HCT116 (cell line): ENCODE measurements around the gene KRTDAP. TPM values are rescaled to one million over a fixed set of nuclear protein-coding genes. Genes with fewer than 3 reads are reported as not detected.

Experiments
- ATAC-seq: fragments of 200-7000 bp; cut with Tn5 transposase; 2 replicates; pipeline ENCODE4 v1.9.1; 2020; ENCODE audit warnings: mild to moderate bottlenecking, moderate library complexity
- BruUV-seq: library from RNA; stranded (reverse); fragments of 400-500 nt; replicated peaks from 2 replicates; lab custom pipeline; 2021; lab: Mats Ljungman, UMichigan
- CTCF ChIA-PET: fragments of 300-600 bp; sonication (Branson Sonifier 250); formaldehyde crosslinking; loops from one replicate; lab custom pipeline; 2021; ENCODE audit warnings: antibody characterized with exemption; lab: Charles Lee
- POLR2A ChIA-PET: fragments of 300-600, 350-600 bp; sonication (Branson Sonifier 250); formaldehyde crosslinking; loops from one replicate; lab custom pipeline; 2021; ENCODE audit warnings: antibody characterized with exemption; lab: Charles Lee
- RAD21 ChIA-PET, 2 experiments: fragments of 300-600 bp; sonication (Branson Sonifier 250); formaldehyde crosslinking; loops; one replicate each; lab custom pipeline; 2023; ENCODE audit warnings: low total read pairs in 2 of 2; ENCODE audit not compliant: uncharacterized antibody in 2 of 2, unreplicated experiment in 2 of 2, low non-redundant PET in 1 of 2; lab: Charles Lee
- DNase-seq: peaks from one replicate; pipeline ENCODE4 v3.0.0-alpha.2; 2010; ENCODE audit warnings: low read depth, low spot score
- H2AFZ ChIP-seq: fragments of 200-600 bp; shearing (Covaris generic), sonication (generic); 2 replicates; pipeline ENCODE4 v1.6.1; 2017; ENCODE audit warnings: low read depth, mixed run types, mixed read lengths, antibody characterized with exemption, low read length; ENCODE audit not compliant: poor library complexity, severe bottlenecking
- H3K27ac ChIP-seq: 2 replicates; pipeline ENCODE4 v1.5.1; 2012; ENCODE audit warnings: low read depth, low read length
- H3K27me3 ChIP-seq: fragments of 200-600 bp; sonication (generic); 2 replicates; pipeline ENCODE4 v1.6.1; 2016; ENCODE audit warnings: mixed run types, low read length, mixed read lengths; ENCODE audit not compliant: insufficient read depth
- H3K36me3 ChIP-seq, 2 experiments: fragments of 200-500 bp in 1 of 2; fragments of 200-600 bp in 1 of 2; sonication (Bioruptor generic) in 1 of 2; sonication (generic) in 1 of 2; 2 replicates each; pipeline versions ENCODE4 v1.5.1 to v1.6.1; 2014 to 2016; ENCODE audit warnings: low read length in 2 of 2, inconsistent platforms in 1 of 2, mixed read lengths in 1 of 2, mixed run types in 1 of 2; ENCODE audit not compliant: insufficient read depth in 2 of 2, control insufficient read depth in 1 of 2
- H3K4me1 ChIP-seq, 2 experiments: fragments of 200-600 bp in 1 of 2; sonication (generic) in 1 of 2; 2 replicates each; pipeline versions ENCODE4 v1.5.1 to v1.6.1; 2012 to 2017; ENCODE audit warnings: low read length in 2 of 2, inconsistent platforms in 1 of 2, mild to moderate bottlenecking in 1 of 2, mixed read lengths in 1 of 2, mixed run types in 1 of 2, moderate library complexity in 1 of 2; ENCODE audit not compliant: insufficient read depth in 2 of 2, control insufficient read depth in 1 of 2
- H3K4me2 ChIP-seq: fragments of 200-600 bp; sonication (generic); 2 replicates; pipeline ENCODE4 v1.6.1; 2017; ENCODE audit warnings: mixed run types, low read length, mixed read lengths
- H3K4me3 ChIP-seq, 2 experiments: fragments of 200-600 bp in 1 of 2; sonication (generic) in 1 of 2; replicated peaks in 1 of 2; 2 replicates each; pipeline ENCODE4 v1.5.1; 2011 to 2016; ENCODE audit warnings: low read length in 2 of 2, control low read depth in 1 of 2, low read depth in 1 of 2, mild to moderate bottlenecking in 1 of 2, mixed read lengths in 1 of 2, mixed run types in 1 of 2
- H3K79me2 ChIP-seq: fragments of 200-600 bp; sonication (generic); 2 replicates; pipeline ENCODE4 v1.6.1; 2017; ENCODE audit warnings: mild to moderate bottlenecking, mixed run types, low read length, moderate library complexity, mixed read lengths; ENCODE audit not compliant: insufficient read depth
- H3K9ac ChIP-seq: fragments of 200-600 bp; sonication (generic); 2 replicates; pipeline ENCODE4 v1.6.1; 2016; ENCODE audit warnings: low read length, mixed read lengths
- H3K9me2 ChIP-seq: fragments of 200-600 bp; sonication (generic), shearing (Covaris generic); 2 replicates; pipeline ENCODE4 v1.6.1; 2017; ENCODE audit warnings: mixed run types, mild to moderate bottlenecking, moderate library complexity; ENCODE audit not compliant: insufficient read depth
- H3K9me3 ChIP-seq, 2 experiments: fragments of 200-500 bp in 1 of 2; fragments of 200-600 bp in 1 of 2; sonication (Bioruptor generic) in 1 of 2; sonication (generic) in 1 of 2; 2 replicates each; pipeline ENCODE4 v1.6.1; 2014 to 2017; ENCODE audit warnings: low read length in 2 of 2, mixed read lengths in 2 of 2, inconsistent platforms in 1 of 2, low read depth in 1 of 2, mild to moderate bottlenecking in 1 of 2, mixed run types in 1 of 2, moderate library complexity in 1 of 2; ENCODE audit not compliant: control insufficient read depth in 1 of 2, insufficient read depth in 1 of 2
- H4K20me1 ChIP-seq: fragments of 200-600 bp; sonication (generic), shearing (Covaris generic); 2 replicates; pipeline ENCODE4 v1.6.1; 2017; ENCODE audit warnings: mixed run types, mild to moderate bottlenecking, moderate library complexity; ENCODE audit not compliant: insufficient read depth
- CTCF ChIP-seq, 3 experiments: fragments of 200-600 bp in 1 of 3; sonication (generic) in 1 of 3; IDR thresholded peaks in 2 of 3; conservative IDR thresholded peaks in 1 of 3; 2 replicates each; pipeline ENCODE4 v1.5.1; 2012 to 2017; ENCODE audit warnings: low read depth in 2 of 3, low read length in 2 of 3, antibody characterized with exemption in 1 of 3, borderline replicate concordance in 1 of 3, control low read depth in 1 of 3, mild to moderate bottlenecking in 1 of 3, mixed read lengths in 1 of 3, mixed run types in 1 of 3, moderate library complexity in 1 of 3; ENCODE audit not compliant: insufficient read depth in 1 of 3
- EGR1 ChIP-seq: IDR thresholded peaks from 2 replicates; pipeline ENCODE4 v1.6.1; 2012; ENCODE audit warnings: low read depth
- ELF1 ChIP-seq: IDR thresholded peaks from 2 replicates; pipeline ENCODE4 v1.6.1; 2012; ENCODE audit warnings: low read depth, borderline replicate concordance
- EZH2 ChIP-seq: fragments of 200-600 bp; sonication (generic); IDR thresholded peaks from 2 replicates; pipeline ENCODE4 v1.6.1; 2017; ENCODE audit warnings: antibody characterized with exemption, mixed run types
- MAX ChIP-seq: IDR thresholded peaks from 2 replicates; pipeline ENCODE4 v1.6.1; 2012
- RAD21 ChIP-seq: IDR thresholded peaks from 2 replicates; pipeline ENCODE4 v1.6.1; 2012; ENCODE audit warnings: low read depth, mild to moderate bottlenecking
- SIN3A ChIP-seq: IDR thresholded peaks from 2 replicates; pipeline ENCODE4 v1.6.1; 2012; ENCODE audit warnings: low read depth
- SP1 ChIP-seq: IDR thresholded peaks from 2 replicates; pipeline ENCODE4 v1.6.1; 2012; ENCODE audit warnings: low read depth
- SRF ChIP-seq: IDR thresholded peaks from 2 replicates; pipeline ENCODE4 v1.6.1; 2012; ENCODE audit warnings: low read depth
- TCF7L2 ChIP-seq: IDR thresholded peaks from 2 replicates; pipeline ENCODE4 v1.7.0; 2011; ENCODE audit warnings: borderline replicate concordance, inconsistent platforms; ENCODE audit not compliant: insufficient read depth, insufficient read length; ENCODE audit errors: extremely low read depth
- ZBTB33 ChIP-seq: IDR thresholded peaks from 2 replicates; pipeline ENCODE4 v1.6.1; 2011; ENCODE audit warnings: mild to moderate bottlenecking, low read length, moderate library complexity; ENCODE audit not compliant: insufficient replicate concordance; ENCODE audit errors: extremely low read depth
- ZFX ChIP-seq: fragments of 450-650 bp; IDR thresholded peaks from 2 replicates; pipeline ENCODE4 v1.6.1; 2017
- ZNF274 ChIP-seq: fragments of 200-500 bp; sonication (Bioruptor generic); IDR thresholded peaks from 2 replicates; pipeline ENCODE4 v1.6.1; 2014; ENCODE audit warnings: mild to moderate bottlenecking, low read depth, low read length, inconsistent platforms
- intact Hi-C: fragments of 100-400 bp; cut with micrococcal nuclease; formaldehyde crosslinking; loops from 2 replicates; pipeline ENCODE4 v1.10.0; 2022
- total RNA-seq: library from RNA; stranded (reverse); gene quantifications from one replicate; pipeline ENCODE4 v1.2.1, GENCODE V29; 2021; ENCODE audit not compliant: unreplicated experiment
- TF ChIP-seq, protein P1 (sequence below): IDR thresholded peaks from 2 replicates; pipeline ENCODE4 v1.6.1; 2012

The KRTDAP gene
- total RNA-seq, 1 experiment from 2014 or later, result 0.74 TPM

DNA sequence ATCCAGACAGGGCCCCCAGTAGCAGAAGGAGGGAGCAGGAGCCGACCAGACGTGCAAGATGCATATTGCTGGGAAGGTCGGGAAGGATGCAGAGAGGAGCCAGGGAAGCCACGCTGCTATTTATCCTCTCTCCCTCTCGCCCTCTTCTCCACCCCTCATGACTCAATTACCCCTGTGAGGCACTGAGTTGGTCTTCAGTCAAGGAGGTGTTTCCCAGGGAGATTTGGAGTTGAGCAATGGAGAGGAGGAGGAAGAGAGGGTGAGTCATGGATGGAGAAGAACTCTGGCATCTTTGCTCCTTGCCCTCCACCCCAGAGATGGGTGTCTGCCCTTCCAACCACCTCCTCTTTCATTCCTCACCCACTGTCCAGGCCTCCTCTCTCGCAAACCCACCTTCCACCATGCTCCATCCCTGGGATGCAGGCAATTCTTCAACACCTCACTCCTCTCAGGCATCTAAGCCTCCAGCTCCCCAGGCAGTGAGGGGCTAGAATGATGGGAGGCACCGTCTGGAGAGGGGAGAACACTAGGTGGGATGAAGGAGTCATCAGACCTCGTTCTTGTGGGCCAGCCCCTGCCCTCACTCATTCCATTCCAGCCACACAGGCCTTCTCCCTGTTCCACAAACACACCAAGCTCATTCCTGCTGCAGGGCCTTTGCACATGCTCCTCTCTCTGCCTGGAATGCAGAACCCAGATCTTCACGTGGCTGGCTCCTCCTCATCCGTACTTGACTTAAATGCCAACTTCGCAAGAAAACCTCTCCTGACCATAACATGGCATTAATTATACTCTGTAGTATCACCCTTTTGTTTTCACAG lies 38.2 kb upstream of the KRTDAP start, which contains the start of gene SBSN (continued):
- no peak for TF ChIP-seq CTCF (IDR thresholded peaks at IDR 0.05 in 2 of 3, conservative IDR thresholded peaks at IDR 0.05 in 1 of 3; ENCODE audit: borderline replicate concordance in 1 of 3, insufficient read depth in 1 of 3, low read depth in 2 of 3, low read length in 2 of 3)
- TF ChIP-seq RAD21, result no peak
- TF ChIP-seq ZFX, result no peak
- TF ChIP-seq, protein P1, sequence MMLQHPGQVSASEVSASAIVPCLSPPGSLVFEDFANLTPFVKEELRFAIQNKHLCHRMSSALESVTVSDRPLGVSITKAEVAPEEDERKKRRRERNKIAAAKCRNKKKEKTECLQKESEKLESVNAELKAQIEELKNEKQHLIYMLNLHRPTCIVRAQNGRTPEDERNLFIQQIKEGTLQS, result no peak
- TF ChIP-seq, all 23 proteins: peak for 0

DNA sequence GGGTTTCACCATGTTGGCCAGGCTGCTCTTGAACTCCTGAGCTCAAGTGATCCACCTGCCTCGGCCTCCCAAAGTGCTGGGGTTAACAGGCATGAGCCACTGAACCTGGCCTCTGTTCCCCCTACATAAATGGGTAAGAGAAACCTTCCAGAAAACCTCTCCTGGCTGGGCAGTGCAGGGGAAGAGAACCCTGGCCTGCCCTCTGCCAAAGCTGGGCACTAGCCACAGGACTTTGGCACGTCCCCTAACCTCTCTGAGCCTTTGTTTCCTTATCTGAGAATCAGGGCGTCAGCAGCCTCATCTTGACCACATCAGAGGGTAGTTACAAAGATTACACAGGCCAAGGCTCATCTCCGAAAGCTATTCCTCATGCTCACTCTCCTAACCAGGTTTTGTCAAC lies 35.6 kb upstream of the KRTDAP start:
- ChIA-PET POLR2A (interaction anchor here (1.0 kb wide), 1 partner anchor 15 kb away, joined by 3 read pairs; no protein-coding TSS in a partner anchor), RAD21 (no interaction called here), CTCF (interaction anchor here (0.8 kb wide), 1 partner anchor 23 kb away, joined by 3 read pairs; no protein-coding TSS in a partner anchor)
- Histone ChIP-seq H3K9ac (no peak overlapping the region), H3K27me3 (no peaks in the 10 kb centered on the region), H3K36me3 (no peaks in the 10 kb centered on the region), H3K9me3 (no peaks in the 10 kb centered on the region), H3K79me2 (no peaks in the 10 kb centered on the region), H2AFZ (no peak overlapping the region), H3K27ac (no peak overlapping the region), H3K4me3 (no peak overlapping the region), H3K4me2 (no peak overlapping the region), H4K20me1 (no peaks in the 10 kb centered on the region), H3K4me1 (peaks cover 0 to 8% of the 10 kb centered on the region in 2 experiments; a peak in 2 of 4 replicates), H3K9me2 (no peaks in the 10 kb centered on the region)
- DNase-seq, result no peak
- ATAC-seq, result no peak
- no peak for TF ChIP-seq TCF7L2
- no peak for TF ChIP-seq SIN3A
- TF ChIP-seq ZBTB33, result no peak
- TF ChIP-seq EGR1, result no peak
- no peak for TF ChIP-seq ZNF274
- TF ChIP-seq SRF, result no peak
- no peak for TF ChIP-seq SP1
- TF ChIP-seq EZH2, result no peak
- TF ChIP-seq ELF1, result no peak
- no peak for TF ChIP-seq MAX
- BruUV-seq, result no TSS peak
- intact Hi-C loops, result no loop called here
